B cell (primary cell): ENCODE measurements around the gene BNC2. TPM values are rescaled to one million over a fixed set of nuclear protein-coding genes. Genes with fewer than 3 reads are reported as not detected.

Experiments used
- ATAC-seq: fragments of 200-7000 bp; cut with Tn5 transposase; one replicate; pipeline ENCODE4 v1.10.0; 2021; ENCODE audit warnings: low read depth, mild to moderate bottlenecking, moderate number of reproducible peaks, moderate library complexity
- CTCF ChIA-PET: fragments of 350-600 bp; sonication (Branson Sonifier 250); formaldehyde crosslinking; loops from one replicate; lab custom pipeline; 2021; ENCODE audit warnings: antibody characterized with exemption, inconsistent platforms; lab: Charles Lee
- POLR2A ChIA-PET: fragments of 350-600 bp; sonication (Branson Sonifier 250); formaldehyde crosslinking; loops from one replicate; lab custom pipeline; 2021; ENCODE audit warnings: antibody characterized with exemption; lab: Charles Lee
- DNase-seq: peaks from one replicate; pipeline ENCODE4 v3.0.0; 2013
- H2AFZ ChIP-seq: 2 replicates; pipeline ENCODE4 v1.6.1; 2012; ENCODE audit warnings: mild to moderate bottlenecking, low read depth, low read length; ENCODE audit not compliant: insufficient read depth, poor library complexity, severe bottlenecking
- H3K27ac ChIP-seq, 2 donors: 1 replicate in 1 of 2; 2 replicates in 1 of 2; pipeline ENCODE4 v1.5.1; 2012 to 2013; ENCODE audit warnings: low read length in 2 of 2, mild to moderate bottlenecking in 2 of 2, moderate library complexity in 1 of 2
- H3K27me3 ChIP-seq, 4 experiments: fragments of 200-600 bp in 1 of 4; sonication (generic) in 1 of 4; replicated peaks in 1 of 4; 1 replicate in 2 of 4; 2 replicates in 2 of 4; pipeline versions ENCODE4 v1.6.1 to v1.7.0; 2013 to 2016; ENCODE audit warnings: low read length in 3 of 4, mild to moderate bottlenecking in 2 of 4, mixed read lengths in 1 of 4, moderate library complexity in 1 of 4; ENCODE audit not compliant: insufficient read depth in 4 of 4, control insufficient read depth in 3 of 4; ENCODE audit errors: control extremely low read depth in 1 of 4
- H3K36me3 ChIP-seq, 2 experiments: replicated peaks in 1 of 2; 1 replicate in 1 of 2; 2 replicates in 1 of 2; pipeline versions ENCODE4 v1.6.1 to v1.7.1; 2013; ENCODE audit warnings: low read length in 1 of 2; ENCODE audit not compliant: insufficient read depth in 2 of 2, control insufficient read depth in 1 of 2; ENCODE audit errors: control extremely low read depth in 1 of 2, extremely low read depth in 1 of 2
- H3K4me1 ChIP-seq, 2 donors: fragments of 200-600 bp in 1 of 2; sonication (generic) in 1 of 2; 1 replicate in 1 of 2; 2 replicates in 1 of 2; pipeline versions ENCODE4 v1.5.1 to v1.6.1; 2013 to 2017; ENCODE audit warnings: low read length in 2 of 2; ENCODE audit not compliant: control insufficient read depth in 2 of 2, insufficient read depth in 2 of 2
- H3K4me2 ChIP-seq: replicated peaks from 2 replicates; pipeline ENCODE3; 2012; ENCODE audit warnings: mild to moderate bottlenecking, low read depth, low read length; ENCODE audit not compliant: poor library complexity, severe bottlenecking
- H3K4me3 ChIP-seq, 5 experiments: fragments of 200-600 bp in 1 of 5; sonication (generic) in 1 of 5; 1 replicate in 3 of 5; 2 replicates in 2 of 5; pipeline versions ENCODE4 v1.5.1 to v1.7.0; 2011 to 2016; ENCODE audit warnings: low read length in 4 of 5, mild to moderate bottlenecking in 4 of 5, low read depth in 2 of 5, control low read depth in 1 of 5, moderate library complexity in 1 of 5; ENCODE audit not compliant: insufficient read depth in 1 of 5; ENCODE audit errors: control extremely low read depth in 1 of 5, extremely low read depth in 1 of 5
- H3K79me2 ChIP-seq: fragments of 200-600 bp; sonication (generic); one replicate; pipeline ENCODE4 v1.6.0; 2016; ENCODE audit warnings: low read length; ENCODE audit not compliant: control insufficient read depth, insufficient read depth
- H3K9ac ChIP-seq: fragments of 200-600 bp; sonication (generic); 2 replicates; pipeline ENCODE4 v1.6.1; 2017; ENCODE audit warnings: mild to moderate bottlenecking, low read length, moderate library complexity
- H3K9me3 ChIP-seq, 3 donors: one replicate each; pipeline versions ENCODE4 v1.6.1 to v1.7.1; 2013; ENCODE audit warnings: low read length in 2 of 3; ENCODE audit not compliant: control insufficient read depth in 2 of 3, insufficient read depth in 1 of 3; ENCODE audit errors: control extremely low read depth in 1 of 3
- H4K20me1 ChIP-seq: 2 replicates; pipeline ENCODE4 v1.6.0; 2012; ENCODE audit warnings: mild to moderate bottlenecking, low read length; ENCODE audit not compliant: insufficient read depth, control insufficient read depth, poor library complexity, severe bottlenecking
- H3K27ac Mint-ChIP-seq: one replicate; pipeline ENCODE4 v1.8.0; 2021; ENCODE audit warnings: mixed read lengths
- H3K27me3 Mint-ChIP-seq: one replicate; pipeline ENCODE4 v1.8.0; 2021; ENCODE audit warnings: mixed read lengths
- H3K4me1 Mint-ChIP-seq: one replicate; pipeline ENCODE4 v1.8.0; 2021; ENCODE audit warnings: mixed read lengths
- H3K4me3 Mint-ChIP-seq: one replicate; pipeline ENCODE4 v1.8.0; 2021; ENCODE audit warnings: mixed read lengths
- H3K9me3 Mint-ChIP-seq: one replicate; pipeline ENCODE4 v1.8.0; 2022; ENCODE audit warnings: mixed read lengths; ENCODE audit not compliant: insufficient read depth
- EZH2 ChIP-seq: IDR thresholded peaks from 2 replicates; pipeline ENCODE4 v1.6.1; 2012; ENCODE audit warnings: borderline replicate concordance, low read depth, mild to moderate bottlenecking, moderate library complexity, low read length; ENCODE audit not compliant: insufficient read depth, poor library complexity, severe bottlenecking
- WGBS: methylation state at CpG from one replicate; pipeline ENCODE4 v1.1.5; 2013; ENCODE audit warnings: missing lambda C conversion rate; ENCODE audit not compliant: insufficient coverage; 5-methylcytosine and 5-hydroxymethylcytosine counted together
- intact Hi-C: fragments of 100-400 bp; cut with micrococcal nuclease; formaldehyde crosslinking; loops from one replicate; pipeline ENCODE4 v1.10.0; 2022
- polyA plus RNA-seq: library from polyadenylated mRNA; depleted of rRNA; stranded (reverse); fragments of >200 nt; gene quantifications from 2 replicates; pipeline ENCODE4 v1.2.3, GENCODE V29; 2012
- total RNA-seq, 2 donors: library from RNA; stranded (reverse); fragments of 120-200 nt in 1 of 2; gene quantifications; 1 replicate in 1 of 2; 2 replicates in 1 of 2; pipeline versions ENCODE4 v1.2.3 to v1.2.4, GENCODE V29; 2013 to 2022
- TF ChIP-seq, protein P1 (sequence below): fragments of 200-600 bp; IDR thresholded peaks from one replicate; pipeline ENCODE4 v1.8.0; 2022; ENCODE audit warnings: antibody characterized with exemption, mild to moderate bottlenecking

Gene BNC2
- total and polyA plus RNA-seq, 2 donors (not counting 1 experiment from before 2014, with no cell fraction given): 0.01 TPM; not detected in 1

GRCh38 chr9:16705111-16705604 lies 165.3 kb downstream of the BNC2 start:
- H3K4me3 Mint-ChIP-seq: no peak overlapping the region
- POLR2A ChIA-PET: no interaction called here

More at GRCh38 chr9:16705111-16705604, 165.3 kb downstream of the BNC2 start:
- ATAC-seq (no peak), DNase-seq (no peak)
- Histone ChIP-seq H3K9ac (no peak overlapping the region), H3K4me1 (no peaks in the 10 kb centered on the region), H3K27ac (no peak overlapping the region), H3K9me3 (no peaks in the 10 kb centered on the region), H3K4me3 (no peak overlapping the region), H3K4me2 (no peak overlapping the region), H3K27me3 (no peaks in the 10 kb centered on the region), H3K79me2 (no peaks in the 10 kb centered on the region), H2AFZ (no peak overlapping the region), H3K36me3 (no peaks in the 10 kb centered on the region), H4K20me1 (no peaks in the 10 kb centered on the region)
- H3K27ac Mint-ChIP-seq: no peak overlapping the region
- H3K9me3 Mint-ChIP-seq: no peaks in the 10 kb centered on the region
- intact Hi-C loops: no loop called here
- H3K27me3 Mint-ChIP-seq: no peaks in the 10 kb centered on the region
- CTCF ChIA-PET: interaction anchor here (0.7 kb wide), 1 partner anchor 11 kb away, joined by 3 read pairs; no protein-coding TSS in a partner anchor
- no peaks in the 10 kb centered on the region for H3K4me1 Mint-ChIP-seq
- 94% methylated on average over 7 of the region's 9 CpGs for WGBS
- no peak for TF ChIP-seq EZH2
- TF ChIP-seq, protein P1, sequence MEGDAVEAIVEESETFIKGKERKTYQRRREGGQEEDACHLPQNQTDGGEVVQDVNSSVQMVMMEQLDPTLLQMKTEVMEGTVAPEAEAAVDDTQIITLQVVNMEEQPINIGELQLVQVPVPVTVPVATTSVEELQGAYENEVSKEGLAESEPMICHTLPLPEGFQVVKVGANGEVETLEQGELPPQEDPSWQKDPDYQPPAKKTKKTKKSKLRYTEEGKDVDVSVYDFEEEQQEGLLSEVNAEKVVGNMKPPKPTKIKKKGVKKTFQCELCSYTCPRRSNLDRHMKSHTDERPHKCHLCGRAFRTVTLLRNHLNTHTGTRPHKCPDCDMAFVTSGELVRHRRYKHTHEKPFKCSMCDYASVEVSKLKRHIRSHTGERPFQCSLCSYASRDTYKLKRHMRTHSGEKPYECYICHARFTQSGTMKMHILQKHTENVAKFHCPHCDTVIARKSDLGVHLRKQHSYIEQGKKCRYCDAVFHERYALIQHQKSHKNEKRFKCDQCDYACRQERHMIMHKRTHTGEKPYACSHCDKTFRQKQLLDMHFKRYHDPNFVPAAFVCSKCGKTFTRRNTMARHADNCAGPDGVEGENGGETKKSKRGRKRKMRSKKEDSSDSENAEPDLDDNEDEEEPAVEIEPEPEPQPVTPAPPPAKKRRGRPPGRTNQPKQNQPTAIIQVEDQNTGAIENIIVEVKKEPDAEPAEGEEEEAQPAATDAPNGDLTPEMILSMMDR: no peak
